GM21526 (cell line): ENCODE results near the gene DPP7.
"Not testable (repeated sequence)": the region's sequence is repeated elsewhere in the genome, so short reads cannot be mapped to it uniquely, and the experiment has no call there.

Source experiments
- ATAC-seq: cut with Tn5 transposase; IDR thresholded peaks from one replicate; pipeline ENCODE4 v1.9.1; 2021; ENCODE audit warnings: moderate library complexity; ENCODE audit not compliant: unreplicated experiment, low FRiP score

DPP7 gene

GRCh38 chr9:137148661-137149060 lies 34.1 kb upstream of the DPP7 start:
- ATAC-seq: no peak

GRCh38 chr9:137148242-137148641 lies 33.7 kb upstream of the DPP7 start:
- ATAC-seq: no peak

- ATAC-seq: no peak
Measured at GRCh38 chr9:137147793-137148160, 33.2 kb upstream of the DPP7 start.

GRCh38 chr9:137147091-137147792 lies 32.7 kb upstream of the DPP7 start:
- no peak for ATAC-seq

- ATAC-seq: no peak
Measured at GRCh38 chr9:137146527-137146918, 32.0 kb upstream of the DPP7 start.

- no peak for ATAC-seq
Measured at GRCh38 chr9:137145731-137146526, 31.4 kb upstream of the DPP7 start.

GRCh38 chr9:137143459-137143858 lies 28.9 kb upstream of the DPP7 start:
- ATAC-seq: no peak

- no peak for ATAC-seq
Measured at GRCh38 chr9:137141976-137142936, 27.7 kb upstream of the DPP7 start.

GRCh38 chr9:137141050-137141810 lies 26.7 kb upstream of the DPP7 start:
- no peak for ATAC-seq

GRCh38 chr9:137140151-137141012 lies 25.8 kb upstream of the DPP7 start:
- ATAC-seq: no peak

GRCh38 chr9:137139468-137140150 lies 25.1 kb upstream of the DPP7 start:
- ATAC-seq: no peak

- ATAC-seq: no peak
Measured at GRCh38 chr9:137138722-137139467, 24.4 kb upstream of the DPP7 start, which contains the start of gene GRIN1. TSS of gene GRIN1 (plus strand) at chr9:137139154. CDS start at chr9:137139487, 333 bp downstream.

- no peak for ATAC-seq
Measured at GRCh38 chr9:137138058-137138721, 23.7 kb upstream of the DPP7 start.

- no peak for ATAC-seq
Measured at GRCh38 chr9:137136881-137137607, 22.5 kb upstream of the DPP7 start.

- ATAC-seq: no peak
Measured at GRCh38 chr9:137136261-137136880, 21.8 kb upstream of the DPP7 start.

- not testable (repeated sequence) for ATAC-seq
Measured at GRCh38 chr9:137135154-137135553, 20.6 kb upstream of the DPP7 start.
